Measurements from ENCODE around the gene STARD9.
A peak's percentile ranks its signal among the peaks of the same experiment; 100 is the strongest.
"Not testable (repeated sequence)": the region's sequence is repeated elsewhere in the genome, so short reads cannot be mapped to it uniquely, and the experiment has no call there.

STARD9 gene

DNA sequence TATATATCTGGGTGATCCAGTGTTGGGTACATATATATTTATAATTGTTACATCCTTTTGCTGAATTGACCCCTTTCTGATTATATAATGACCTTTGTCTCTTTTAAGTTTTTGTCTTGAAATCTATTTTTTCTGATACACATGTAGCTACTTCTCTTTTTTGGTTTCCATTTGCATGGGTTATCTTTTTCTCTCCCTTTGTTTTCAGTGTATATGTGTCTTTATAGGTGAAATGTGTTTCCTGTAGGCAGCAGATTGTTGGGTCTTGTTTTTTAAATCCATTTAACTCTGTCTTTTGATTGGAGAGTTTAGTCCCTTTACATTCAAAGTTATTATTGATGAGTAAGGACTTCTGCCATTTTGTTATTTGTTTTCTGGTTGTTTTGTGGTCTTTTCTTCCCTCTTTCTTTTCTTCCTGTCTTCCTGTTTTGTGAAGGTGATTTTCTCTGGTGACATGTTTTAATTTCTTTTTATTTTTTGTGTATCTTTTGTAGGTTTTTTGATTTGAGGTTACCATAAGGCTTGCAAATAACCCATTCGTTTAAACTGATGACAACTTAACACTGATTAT lies 56.8 kb downstream of the STARD9 start:
- DNase-seq, result no peak

DNA sequence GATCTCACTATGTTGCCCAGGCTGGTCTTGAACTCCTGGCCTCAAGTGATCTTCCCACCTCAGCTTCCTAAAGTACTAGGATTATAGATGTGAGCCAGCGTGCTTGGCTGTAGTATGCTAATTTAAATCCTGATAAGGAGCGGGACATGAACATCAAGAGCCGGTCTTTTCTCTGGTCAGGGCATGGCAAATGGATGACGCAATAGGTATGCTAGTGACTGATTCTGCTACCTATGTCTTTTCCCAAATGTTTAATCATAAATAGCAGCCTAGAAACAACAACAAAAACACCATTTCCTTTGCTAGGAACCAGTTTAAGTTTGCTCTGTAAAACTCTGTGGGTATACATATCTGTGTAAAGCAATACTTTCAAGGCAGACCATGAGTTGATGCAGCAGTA lies 64.7 kb downstream of the STARD9 start:
- DNase-seq, result no peak

DNA sequence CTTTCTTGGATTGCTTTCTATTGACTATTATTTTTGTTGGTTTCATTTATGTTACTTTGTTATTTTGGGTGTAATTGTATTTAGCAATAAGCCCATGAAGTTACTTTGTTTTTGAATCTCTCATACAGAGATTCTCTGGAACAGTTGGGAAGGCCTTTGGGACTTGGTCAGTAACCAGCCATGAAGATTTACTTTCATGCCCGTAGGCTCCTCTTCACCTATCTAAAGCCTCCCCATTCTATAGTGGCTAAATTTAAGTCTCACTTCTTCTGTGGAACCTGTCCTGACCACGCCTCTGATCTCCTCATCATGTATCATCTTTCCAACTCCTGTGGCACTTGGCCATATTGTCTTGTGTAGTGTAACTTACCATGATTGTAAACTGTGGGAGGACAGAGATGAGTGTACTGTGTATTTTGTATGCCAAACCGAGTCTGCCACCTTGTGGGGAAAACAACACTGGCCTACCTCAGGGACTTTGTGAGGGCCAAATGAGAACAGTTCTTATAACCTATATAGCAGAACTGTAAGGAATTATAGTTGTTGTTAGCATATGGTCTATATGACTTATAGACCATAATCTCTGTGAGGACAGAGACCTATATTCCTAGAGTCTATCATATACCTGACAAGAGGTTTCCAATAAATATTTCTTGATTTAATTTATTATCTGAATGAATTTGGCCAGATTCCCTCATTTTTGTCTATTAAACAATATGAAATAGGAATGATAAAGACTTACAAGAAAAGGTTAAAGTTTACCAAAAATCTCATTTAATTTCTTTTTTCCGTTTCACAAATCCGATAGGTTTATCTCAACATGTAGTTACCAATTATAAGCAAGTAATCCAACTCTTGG lies 75.0 kb downstream of the STARD9 start:
- DNase-seq, result peak; percentile 63

DNA sequence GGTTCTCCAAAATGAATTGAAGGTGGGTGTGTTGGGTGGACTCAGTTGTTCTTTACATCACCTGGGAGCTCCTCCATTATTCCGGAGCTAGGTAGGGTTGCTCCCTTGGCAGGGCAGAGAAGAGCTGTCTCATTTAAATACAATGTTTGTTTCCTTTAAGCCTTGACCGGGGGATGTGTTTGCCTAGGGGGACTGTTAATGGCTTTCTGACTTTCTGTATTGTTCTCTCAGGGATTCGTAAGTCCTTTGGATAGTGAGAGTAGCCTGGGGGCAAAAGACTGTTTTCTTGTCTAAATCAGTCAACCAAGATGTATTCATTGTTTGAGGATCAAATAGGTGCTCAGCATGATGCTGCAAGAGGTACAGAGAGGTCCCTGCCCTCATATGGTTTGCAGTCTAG lies 90.4 kb downstream of the STARD9 start:
- peak; percentile 29 for DNase-seq

DNA sequence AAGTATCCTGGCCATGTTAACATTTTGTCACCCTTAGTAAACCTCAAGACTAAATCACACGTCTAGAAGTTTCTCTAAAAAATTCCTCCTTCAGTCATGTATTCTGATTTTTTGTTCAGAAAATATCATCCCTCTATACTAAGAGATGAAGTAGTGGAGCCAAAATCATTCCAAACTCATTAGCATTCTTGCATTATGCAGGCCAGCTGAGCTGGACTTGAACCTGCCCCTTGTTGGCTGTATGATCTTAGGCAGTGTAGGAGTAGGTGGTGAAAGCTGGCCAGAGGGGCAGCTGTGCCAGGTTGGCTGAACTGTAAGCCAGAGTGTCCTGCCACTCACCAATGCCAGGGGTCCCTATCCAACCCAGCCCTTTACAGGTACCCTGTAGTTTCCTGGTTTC lies 92.4 kb downstream of the STARD9 start:
- no peak for DNase-seq

DNA sequence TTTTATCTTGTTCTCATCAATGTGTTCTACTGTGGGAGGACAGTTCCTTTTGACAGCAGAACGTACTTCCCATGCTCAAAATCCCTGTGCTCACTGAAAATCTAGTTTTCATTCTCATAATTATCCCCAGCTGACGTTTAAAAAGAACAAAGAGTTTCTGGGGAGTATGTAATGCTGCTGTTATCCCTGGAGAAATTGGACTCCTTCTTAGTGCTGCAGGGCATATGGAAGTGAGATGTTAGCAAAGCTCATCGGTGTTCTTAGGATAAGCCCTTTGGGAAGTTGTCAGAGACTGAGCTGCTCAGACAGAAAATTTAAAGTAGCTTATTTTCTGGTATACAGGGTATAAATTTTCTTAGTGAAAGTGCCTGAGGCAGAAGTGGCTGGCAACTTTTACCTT lies 95.0 kb downstream of the STARD9 start:
- no peak for DNase-seq

DNA sequence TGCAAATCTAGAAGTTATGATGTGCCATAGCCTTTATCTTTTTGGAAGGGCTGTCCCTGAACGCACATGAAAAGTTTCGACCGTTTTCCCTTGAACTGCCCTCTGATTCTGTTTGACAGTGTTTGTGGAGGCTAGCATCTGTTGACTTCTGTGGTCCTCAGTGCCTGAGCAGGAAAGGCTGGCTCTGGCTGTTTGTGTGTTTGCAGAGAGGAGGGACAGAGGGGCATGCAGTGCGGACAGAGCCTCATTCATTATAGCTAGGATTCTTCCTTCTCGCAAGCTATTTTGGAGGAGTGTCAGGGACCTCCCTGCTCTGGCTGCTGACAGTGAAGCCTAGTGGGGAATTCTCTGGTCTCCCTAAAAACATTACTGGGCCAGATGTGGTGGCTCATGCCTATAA lies 97.0 kb downstream of the STARD9 start:
- no peak for DNase-seq

DNA sequence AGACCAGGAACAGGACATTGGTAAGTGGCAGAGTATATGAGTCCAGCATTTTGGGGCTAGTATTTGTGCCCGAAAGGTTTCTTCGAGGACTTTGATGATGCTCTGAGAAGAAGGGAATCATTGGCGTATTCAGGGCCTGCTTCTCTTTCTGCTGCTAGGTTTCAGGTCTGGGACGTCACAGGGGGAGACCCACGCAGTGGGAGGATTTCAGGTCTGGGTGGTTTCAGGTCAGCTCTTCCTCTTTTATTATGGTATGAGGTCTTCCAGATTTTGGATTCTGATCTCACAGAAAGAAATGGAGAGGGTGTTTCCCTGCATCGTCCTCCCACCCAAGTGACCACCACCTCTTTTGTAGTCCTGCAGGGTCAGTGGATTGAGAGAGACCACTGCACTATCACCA lies 99.1 kb downstream of the STARD9 start:
- DNase-seq, result no peak

DNA sequence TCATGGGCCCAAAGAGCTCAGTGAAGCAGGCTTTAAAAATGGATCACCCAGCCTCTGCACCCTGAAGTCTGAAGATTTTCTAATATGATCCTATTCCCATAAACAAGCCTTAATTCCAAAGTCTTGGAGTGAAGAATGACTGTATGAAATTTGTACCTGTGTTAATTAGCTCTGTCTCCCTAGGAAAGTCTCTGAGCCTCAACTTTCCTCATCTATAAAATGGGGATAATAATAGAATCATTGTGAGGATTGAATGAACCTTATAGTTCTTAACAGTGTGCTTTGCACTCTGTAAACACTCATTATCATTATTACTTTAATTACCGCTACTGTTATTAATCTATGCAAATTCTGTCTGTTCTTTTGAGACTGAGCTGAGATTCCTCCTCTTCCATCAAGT lies 99.6 kb downstream of the STARD9 start:
- no peak for DNase-seq

DNA sequence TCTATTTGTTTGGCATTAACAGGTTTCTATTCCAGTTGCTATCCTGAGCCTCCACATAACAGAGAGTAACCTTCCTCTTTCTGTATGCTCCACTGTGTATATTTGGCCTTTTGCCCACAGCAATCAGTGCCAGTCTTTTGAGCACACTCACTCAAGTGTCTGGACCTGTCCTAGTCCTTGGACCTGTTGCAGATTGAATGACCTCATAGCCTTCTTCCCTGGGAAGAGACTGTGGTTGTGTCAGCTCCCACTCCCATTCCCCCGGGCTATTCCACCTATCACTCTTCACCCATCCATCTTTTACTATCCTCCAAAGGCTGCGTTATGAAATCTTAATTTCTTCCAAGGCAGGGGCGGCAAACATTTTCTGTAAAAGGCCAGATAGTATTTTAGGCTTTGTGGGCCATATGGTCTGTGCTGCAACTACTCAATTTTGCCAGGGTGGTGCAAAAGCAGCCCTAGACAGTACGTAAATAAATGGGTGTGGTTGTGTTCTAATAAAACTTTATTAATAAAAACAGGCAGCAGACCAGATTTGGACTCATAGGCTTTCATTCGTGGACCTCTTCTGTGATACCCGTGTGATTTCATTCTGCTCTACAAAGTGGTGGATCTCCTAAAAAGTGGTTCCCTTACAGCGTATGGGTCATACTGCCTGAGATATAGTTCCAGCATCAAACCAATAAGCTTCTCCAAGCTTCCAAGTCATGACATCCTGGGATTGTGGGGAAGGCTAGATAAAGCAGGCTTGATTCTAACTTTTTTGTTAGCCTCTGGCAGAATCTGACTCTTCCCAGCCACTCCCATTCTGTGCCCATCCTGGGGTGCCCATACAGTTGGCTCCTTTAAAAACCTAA lies 104.1 kb downstream of the STARD9 start:
- peak; percentile 2 for DNase-seq

DNA sequence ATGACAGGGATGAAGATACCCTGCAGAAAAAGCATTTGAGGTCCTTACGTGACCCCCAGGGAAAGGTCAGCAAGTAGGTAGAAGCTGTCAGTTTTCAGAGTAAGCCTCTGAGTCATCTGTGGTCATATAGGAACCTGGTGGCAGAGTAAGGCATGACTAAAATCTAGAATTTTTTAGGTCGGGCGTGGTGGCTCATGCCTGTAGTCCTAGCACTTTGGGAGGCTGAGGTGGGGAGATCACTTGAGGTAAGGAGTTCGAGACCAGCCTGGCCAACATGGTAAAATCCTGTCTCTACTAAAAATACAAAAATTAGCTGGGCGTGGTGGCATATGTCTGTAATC lies 104.7 kb downstream of the STARD9 start:
- DNase-seq, result not testable (repeated sequence)

DNA sequence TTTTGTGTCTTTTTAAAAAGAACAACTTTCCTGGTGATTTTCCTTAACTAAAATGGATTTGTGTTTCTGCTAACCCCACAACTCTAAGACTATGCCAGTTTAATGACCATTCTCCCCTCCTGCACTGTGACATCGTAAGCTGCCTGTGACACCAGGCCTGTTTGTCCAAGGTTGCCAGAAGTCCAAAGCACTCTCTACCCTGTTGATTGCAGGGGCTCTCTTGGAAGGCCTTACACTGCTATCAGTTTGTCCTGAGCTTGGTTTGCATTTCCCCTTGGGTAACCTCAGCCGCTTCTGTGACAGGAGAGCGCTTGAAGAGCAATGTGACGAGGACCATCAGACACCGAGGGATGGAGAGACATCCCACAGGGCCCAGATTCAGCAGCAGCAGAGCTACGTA lies 105.7 kb downstream of the STARD9 start:
- no peak for DNase-seq

DNA sequence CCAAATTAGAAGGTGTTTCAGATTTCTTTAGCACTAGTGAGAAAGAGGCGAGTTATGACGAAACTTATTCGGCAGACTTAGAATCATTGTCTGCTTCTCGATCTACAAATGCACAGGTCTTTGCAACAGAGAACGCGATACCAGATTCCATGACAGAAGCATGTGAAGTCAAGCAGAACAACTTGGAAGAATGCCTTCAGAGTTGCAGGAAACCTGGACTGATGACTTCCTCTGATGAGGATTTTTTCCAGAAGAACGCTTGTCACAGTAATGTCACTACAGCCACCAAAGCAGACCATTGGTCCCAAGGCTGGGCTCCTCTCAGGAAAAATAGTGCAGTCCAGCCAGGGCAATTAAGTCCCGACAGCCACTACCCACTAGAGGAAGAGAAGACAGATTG lies 110.9 kb downstream of the STARD9 start:
- no peak for DNase-seq

DNA sequence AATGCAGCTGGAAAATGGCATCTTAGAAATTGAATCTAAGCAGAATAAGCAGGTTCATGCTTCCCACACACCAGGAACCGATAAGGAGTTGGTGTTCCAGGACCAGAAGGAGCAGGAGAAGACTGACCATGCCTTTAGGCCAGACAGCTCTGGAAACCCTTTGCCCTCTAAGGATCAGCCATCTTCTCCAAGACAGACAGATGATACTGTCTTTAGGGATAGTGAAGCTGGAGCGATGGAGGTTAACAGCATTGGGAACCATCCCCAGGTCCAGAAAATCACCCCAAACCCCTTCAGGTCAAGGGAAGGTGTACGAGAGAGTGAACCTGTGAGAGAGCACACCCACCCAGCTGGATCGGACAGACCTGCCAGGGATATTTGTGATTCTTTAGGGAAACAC lies 112.3 kb downstream of the STARD9 start:
- no peak for DNase-seq

DNA sequence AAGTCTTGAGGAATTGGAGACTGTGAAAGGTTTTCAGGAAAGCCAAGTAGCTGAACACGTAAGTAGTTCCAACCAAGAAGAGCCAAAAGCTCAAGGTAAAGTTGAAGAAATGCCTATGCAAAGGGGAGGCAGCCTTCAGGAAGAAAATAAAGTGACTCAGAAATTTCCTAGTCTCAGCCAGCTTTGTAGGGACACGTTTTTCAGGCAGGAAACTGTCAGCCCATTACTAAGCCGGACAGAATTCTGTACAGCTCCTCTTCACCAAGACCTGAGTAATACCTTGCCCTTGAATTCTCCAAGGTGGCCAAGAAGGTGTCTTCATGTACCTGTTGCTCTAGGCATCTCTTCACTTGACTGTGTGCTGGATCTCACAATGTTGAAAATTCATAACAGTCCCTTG lies 112.9 kb downstream of the STARD9 start:
- no peak for DNase-seq

DNA sequence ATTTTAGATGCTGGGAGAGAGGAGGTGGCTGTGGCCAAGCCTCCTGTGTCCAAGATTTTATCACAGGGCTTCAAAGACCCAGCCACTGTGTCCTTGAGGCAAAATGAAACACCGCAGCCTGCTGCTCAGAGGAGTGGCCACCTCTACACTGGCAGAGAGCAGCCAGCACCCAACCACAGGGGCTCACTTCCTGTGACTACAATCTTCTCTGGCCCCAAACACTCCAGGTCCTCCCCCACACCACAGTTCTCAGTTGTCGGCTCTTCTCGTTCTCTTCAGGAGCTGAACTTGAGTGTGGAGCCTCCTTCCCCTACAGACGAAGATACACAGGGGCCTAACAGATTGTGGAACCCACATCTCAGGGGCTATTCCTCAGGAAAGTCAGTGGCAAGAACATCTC lies 115.9 kb downstream of the STARD9 start:
- DNase-seq, result no peak

DNA sequence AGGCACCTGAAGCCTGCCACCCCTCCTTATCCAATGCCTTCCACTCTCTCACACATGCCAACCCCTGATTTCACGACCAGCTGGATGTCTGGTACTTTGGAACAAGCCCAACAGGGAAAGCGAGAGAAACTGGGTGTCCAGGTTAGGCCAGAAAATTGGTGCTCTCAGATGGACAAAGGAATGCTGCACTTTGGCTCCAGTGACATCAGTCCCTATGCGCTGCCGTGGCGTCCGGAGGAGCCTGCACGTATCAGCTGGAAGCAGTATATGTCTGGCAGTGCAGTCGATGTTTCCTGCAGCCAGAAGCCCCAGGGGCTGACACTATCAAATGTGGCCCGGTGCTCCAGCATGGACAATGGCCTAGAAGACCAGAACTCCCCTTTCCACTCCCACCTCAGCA lies 116.4 kb downstream of the STARD9 start:
- no peak for DNase-seq

DNA sequence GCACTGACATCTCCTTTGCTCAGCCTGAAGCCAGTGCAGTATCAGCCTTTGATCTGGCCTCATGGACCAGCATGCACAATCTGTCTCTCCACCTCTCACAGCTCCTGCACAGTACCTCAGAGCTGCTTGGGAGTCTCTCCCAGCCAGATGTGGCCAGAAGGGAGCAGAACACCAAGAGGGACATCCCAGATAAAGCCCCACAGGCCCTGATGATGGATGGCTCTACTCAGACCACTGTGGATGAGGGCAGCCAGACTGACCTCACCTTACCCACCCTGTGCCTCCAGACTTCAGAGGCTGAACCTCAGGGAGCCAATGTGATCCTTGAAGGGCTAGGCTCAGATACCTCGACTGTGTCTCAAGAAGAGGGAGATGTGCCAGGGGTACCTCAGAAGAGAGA lies 117.1 kb downstream of the STARD9 start:
- no peak for DNase-seq

DNA sequence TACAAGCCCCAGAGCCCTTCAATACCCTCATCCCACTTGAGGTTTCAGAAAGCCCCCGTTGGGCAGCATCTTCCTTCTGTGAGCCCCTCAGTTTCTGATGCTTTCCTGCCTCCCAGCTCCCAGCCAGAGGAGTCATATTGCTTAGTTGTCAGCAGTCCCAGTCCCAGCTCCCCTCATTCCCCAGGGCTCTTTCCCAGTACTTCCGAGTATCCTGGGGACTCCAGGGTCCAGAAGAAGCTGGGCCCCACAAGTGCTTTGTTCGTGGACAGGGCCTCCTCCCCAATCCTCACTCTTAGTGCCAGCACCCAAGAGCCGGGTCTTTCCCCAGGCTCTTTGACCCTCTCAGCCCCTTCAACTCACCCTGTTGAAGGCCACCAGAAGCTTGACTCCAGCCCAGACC lies 117.6 kb downstream of the STARD9 start:
- no peak for DNase-seq

DNA sequence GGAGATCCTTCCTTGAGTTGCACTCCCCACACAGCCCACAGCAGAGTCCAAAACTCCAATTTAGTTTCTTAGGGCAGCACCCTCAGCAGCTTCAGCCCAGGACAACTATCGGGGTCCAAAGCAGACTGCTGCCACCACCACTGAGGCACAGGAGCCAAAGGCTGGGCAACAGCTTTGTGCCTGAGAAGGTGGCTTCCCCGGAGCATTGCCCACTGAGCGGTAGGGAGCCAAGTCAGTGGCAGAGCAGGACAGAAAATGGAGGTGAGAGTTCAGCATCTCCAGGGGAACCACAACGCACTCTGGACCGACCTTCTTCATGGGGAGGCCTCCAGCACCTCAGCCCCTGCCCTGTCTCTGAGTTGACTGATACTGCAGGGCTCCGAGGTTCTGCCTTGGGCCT lies 118.1 kb downstream of the STARD9 start:
- DNase-seq, result no peak

DNA sequence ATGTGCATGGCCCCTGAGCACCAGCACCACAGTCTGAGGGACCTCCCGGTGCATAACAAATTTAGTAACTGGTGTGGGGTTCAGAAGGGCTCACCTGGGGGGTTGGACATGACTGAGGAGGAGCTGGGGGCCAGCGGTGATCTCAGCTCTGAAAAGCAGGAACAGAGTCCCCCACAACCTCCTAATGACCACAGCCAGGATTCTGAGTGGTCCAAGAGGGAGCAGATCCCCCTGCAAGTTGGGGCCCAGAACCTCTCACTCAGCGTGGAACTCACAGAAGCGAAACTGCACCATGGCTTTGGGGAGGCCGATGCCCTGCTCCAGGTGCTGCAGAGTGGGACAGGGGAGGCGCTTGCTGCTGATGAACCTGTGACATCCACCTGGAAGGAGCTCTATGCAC lies 118.5 kb downstream of the STARD9 start:
- DNase-seq, result no peak

DNA sequence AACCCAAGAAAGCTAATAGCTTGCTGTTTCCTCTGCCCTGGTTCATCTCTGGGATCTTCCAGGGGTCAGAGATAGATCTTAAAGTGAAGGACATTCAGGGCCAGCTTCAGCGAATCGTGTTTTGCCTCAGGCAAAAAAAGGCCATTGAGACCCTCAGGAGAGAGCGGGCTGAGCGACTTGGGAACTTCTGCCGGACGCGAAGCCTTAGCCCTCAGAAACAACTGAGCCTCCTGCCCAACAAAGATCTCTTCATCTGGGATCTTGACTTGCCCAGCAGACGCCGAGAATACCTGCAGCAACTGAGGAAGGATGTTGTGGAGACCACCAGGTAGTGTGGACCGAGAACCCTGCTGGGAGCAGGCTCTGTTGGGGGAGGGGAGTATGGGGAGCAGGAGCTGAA lies 119.0 kb downstream of the STARD9 start:
- DNase-seq, result no peak

DNA sequence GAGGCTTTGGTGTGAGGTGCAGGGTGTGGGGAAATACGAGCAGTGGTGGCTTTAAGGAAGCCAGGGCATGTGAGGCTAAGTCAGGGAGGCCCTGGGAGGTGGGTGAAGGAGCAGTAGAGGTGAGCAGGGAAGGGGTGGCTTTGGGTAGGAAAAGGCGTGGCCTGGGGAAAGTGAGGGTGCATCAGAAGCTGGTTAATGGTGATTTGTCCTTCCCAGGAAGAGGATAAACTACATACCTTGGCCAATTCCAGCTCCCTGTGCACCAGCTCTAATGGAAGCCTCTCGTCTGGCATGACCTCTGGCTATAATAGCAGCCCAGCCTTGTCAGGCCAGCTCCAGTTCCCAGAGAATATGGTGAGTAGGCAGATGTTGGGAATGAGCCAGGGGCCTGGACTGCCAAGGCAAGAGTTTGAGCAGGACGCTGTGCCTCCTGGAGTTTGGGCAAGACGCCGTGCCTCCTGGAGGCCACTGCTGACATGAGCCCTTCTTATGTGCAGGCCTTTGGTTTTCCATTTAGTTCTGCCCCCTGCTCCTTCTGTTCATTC lies 120.2 kb downstream of the STARD9 start:
- no peak for DNase-seq

DNA sequence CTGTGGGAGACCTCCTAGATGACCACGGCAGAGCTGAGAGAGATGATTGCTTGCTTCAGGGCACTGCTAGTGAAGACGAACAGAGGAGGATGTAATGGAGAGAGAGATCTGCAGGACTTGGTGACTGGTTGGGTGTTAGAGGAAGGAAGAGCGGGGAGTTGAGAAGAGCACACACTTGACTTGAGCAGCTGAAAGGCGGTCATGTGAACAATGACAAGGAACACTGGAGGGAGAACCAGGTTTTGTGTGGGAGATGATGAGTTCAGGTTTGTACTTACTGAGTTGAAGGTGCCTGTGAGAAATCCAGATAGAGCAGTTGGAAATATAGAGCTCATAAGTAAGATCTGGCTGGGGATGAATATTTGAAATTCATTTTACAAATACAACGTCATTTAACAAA lies 121.2 kb downstream of the STARD9 start:
- DNase-seq, result no peak
